ENCODE results near the gene MYOZ1. TPM values are rescaled to one million over a fixed set of nuclear protein-coding genes. Genes with fewer than 3 reads are reported as not detected.

MYOZ1 gene, protein sequence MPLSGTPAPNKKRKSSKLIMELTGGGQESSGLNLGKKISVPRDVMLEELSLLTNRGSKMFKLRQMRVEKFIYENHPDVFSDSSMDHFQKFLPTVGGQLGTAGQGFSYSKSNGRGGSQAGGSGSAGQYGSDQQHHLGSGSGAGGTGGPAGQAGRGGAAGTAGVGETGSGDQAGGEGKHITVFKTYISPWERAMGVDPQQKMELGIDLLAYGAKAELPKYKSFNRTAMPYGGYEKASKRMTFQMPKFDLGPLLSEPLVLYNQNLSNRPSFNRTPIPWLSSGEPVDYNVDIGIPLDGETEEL
- total RNA-seq: not detected in 2 replicates

DNA sequence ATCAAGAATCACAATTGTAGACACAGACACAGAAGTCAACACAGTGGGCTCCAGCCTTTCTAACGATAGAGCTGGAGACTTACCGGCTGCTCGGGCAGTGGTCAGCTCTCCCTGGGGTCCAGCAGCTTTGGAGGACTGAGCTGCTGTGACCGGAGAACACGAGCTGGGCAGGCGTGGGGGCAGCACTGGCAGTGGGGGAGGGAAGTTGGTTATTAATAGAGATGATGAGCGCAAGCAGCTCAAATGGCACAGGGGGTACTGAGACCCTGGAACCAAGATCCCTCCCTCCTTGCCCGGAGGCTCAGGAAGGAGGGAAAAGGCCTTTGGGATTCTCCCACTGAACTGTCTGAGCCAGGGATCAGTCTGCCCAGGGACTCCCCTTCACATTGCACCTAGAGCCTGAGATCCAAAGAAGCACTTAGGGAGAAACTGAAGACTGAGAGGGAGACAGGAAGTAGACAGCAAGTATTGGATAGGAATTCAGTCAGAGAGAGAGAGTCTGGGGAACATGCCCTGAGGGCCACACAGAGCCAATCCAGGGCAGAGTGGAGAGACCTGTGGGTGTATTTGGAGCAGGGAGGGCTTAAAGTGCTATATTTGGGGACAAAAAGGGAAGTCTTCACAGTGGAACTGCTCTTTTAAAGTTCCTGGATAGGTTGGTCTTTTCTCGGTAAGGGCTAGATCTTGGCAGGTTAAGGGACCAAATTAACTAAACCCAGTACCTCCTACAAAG lies at the start of gene MYOZ1:
TSS of gene MYOZ1 (minus strand) at position 147 of the 733 bp plus-strand sequence. CDS start 1,457 bp downstream, outside the sequence.

DNA sequence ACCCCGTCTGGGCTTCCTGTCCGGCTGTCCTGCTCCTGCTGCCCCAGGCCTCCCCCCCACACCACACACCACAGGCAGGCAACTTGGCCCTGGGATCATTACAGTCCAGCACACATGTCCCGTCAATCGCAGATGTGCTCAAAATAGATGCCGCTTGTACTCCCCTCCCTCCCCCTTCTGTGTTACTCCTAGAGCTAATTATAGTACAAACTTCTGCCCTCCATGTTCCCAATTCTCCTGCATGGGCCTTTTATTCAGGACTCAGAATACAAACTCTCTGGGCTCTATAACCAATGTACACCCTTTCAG lies 14.7 kb upstream of the MYOZ1 start, which contains the start of gene SYNPO2L:
TSS of gene SYNPO2L (minus strand) at position 40 of the 309 bp plus-strand sequence. CDS start 107 bp downstream, outside the sequence.

GRCh38 chr10:73590881-73591799 lies 50.1 kb downstream of the MYOZ1 start, which contains the start of gene USP54:
TSS of gene USP54 (minus strand) at chr10:73591342. CDS start at chr10:73575658, 15,684 bp downstream.

Other genes with a start within 250 kb of the MYOZ1 start
- gene ANXA7, start 227.4 kb downstream of the MYOZ1 start, total RNA-seq: 42.5 and 60.6 TPM in 2 replicates
- 0.09 and 0.35 TPM in 2 replicates for gene MSS51, start 207.9 kb downstream of the MYOZ1 start, total RNA-seq
- 17.9 and 25.8 TPM in 2 replicates for gene PPP3CB, start 145.4 kb downstream of the MYOZ1 start, total RNA-seq
- gene USP54, start 50.1 kb downstream of the MYOZ1 start, total RNA-seq: 5.1 and 11.8 TPM in 2 replicates
- 0.68 and 0.93 TPM in 2 replicates for gene SYNPO2L, start 14.6 kb upstream of the MYOZ1 start, total RNA-seq
- gene AGAP5, start 56.6 kb upstream of the MYOZ1 start, total RNA-seq: 1.5 and 3.5 TPM in 2 replicates
- 37.5 and 46.1 TPM in 2 replicates for gene SEC24C, start 102.9 kb upstream of the MYOZ1 start, total RNA-seq
- gene CHCHD1, start 140.6 kb upstream of the MYOZ1 start, total RNA-seq: 31.2 and 32.2 TPM in 2 replicates
- 47.4 and 76.1 TPM in 2 replicates for gene ZSWIM8, start 144.1 kb upstream of the MYOZ1 start, total RNA-seq
- 11.3 and 24.4 TPM in 2 replicates for gene NDST2, start 170.1 kb upstream of the MYOZ1 start, total RNA-seq
- 10.9 and 16.1 TPM in 2 replicates for gene CAMK2G, start 233.1 kb upstream of the MYOZ1 start, total RNA-seq